GM13976 (cell line): ENCODE measurements around the gene SLC22A17.
A peak's percentile ranks its signal among the peaks of the same experiment; 100 is the strongest.

Experiments
- DNase-seq: peaks from one replicate; pipeline ENCODE4 v3.0.0; 2012; ENCODE audit warnings: low spot score
- CTCF ChIP-seq: IDR thresholded peaks from 2 replicates; pipeline ENCODE4 v1.5.1; 2012; ENCODE audit warnings: borderline replicate concordance, mild to moderate bottlenecking; ENCODE audit not compliant: insufficient read depth; ENCODE audit errors: extremely low read depth, missing control alignments, control extremely low read depth
- in situ Hi-C: fragments of 300-500 bp; cut with MboI; formaldehyde crosslinking; loops from one replicate; pipeline ENCODE4 v1.12.0; 2022; ENCODE audit warnings: low sequenced_read_pairs, mixed read lengths, inconsistent platforms; ENCODE audit not compliant: unreplicated experiment

SLC22A17 gene

DNA sequence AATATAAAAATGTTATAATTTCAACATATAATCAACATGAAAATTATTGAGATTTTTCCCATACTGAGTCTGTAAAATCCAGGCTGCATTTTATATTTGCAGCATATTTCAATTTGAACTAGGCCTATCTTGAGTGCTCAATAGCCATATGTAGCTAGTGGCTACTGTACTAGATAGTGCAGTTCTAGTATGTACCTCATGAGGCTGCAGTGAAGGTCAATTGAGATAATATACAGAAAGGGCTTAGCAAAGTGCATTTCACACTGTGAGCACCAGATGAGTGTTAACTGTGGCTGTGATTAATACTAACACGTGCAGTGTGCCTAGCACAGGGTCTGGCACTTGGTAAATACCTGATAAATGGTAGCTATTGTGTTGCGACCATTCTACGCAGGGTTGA, 5.4 kb upstream of the SLC22A17 start:
- in situ Hi-C loops: no loop called here
- TF ChIP-seq CTCF: no peak
- DNase-seq: peak; percentile 6

- DNase-seq: peak; percentile 11
- TF ChIP-seq CTCF: no peak
- in situ Hi-C loops: no loop called here
These were observed 4.6 kb upstream of the SLC22A17 start for GRCh38 chr14:23357261-23357660.

DNA sequence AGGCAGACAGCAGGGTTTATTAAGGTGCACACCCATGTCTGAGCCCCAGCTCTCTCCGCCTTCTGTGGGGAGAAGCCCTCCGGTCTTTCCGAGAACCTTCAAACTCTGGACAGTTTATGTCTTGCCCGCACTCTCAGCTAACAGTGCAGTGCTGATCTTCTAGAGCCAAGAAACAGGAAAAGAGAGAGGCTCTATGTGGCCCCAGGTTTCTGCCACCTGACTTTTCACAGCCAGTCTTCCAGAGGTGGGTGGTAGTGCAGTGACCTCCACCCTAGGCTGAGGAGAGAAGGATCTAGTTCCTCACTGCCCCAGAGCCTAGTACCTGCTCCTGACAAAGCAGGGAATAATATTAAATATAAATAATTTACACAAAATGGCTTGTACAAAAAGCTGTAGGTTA, 4.0 kb upstream of the SLC22A17 start:
- in situ Hi-C loops: no loop called here
- no peak for TF ChIP-seq CTCF
- DNase-seq: no peak

GRCh38 chr14:23355871-23356435, 3.3 kb upstream of the SLC22A17 start:
- TF ChIP-seq CTCF: no peak
- DNase-seq: peak; percentile 4
- in situ Hi-C loops: no loop called here

DNA sequence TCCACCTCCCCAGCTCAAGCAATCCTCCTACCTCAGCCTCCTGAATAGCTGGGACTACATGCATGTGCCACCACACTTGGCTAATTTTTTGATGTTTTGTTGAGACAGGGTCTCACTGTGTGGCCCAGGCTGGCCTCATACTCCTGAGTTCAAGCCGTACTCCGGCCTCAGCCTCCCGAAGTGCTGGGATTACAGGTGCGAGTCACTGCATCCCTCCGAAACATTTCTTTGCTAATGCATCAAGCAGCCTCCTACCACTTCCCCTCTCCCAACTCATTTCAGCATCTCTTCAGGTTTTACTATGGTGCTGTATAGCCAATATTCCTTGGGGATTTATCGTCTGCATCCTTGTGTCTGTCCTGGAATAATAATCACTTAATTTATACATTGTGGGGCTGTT, 2.3 kb upstream of the SLC22A17 start:
- in situ Hi-C loops: no loop called here
- TF ChIP-seq CTCF: no peak
- no peak for DNase-seq

DNA sequence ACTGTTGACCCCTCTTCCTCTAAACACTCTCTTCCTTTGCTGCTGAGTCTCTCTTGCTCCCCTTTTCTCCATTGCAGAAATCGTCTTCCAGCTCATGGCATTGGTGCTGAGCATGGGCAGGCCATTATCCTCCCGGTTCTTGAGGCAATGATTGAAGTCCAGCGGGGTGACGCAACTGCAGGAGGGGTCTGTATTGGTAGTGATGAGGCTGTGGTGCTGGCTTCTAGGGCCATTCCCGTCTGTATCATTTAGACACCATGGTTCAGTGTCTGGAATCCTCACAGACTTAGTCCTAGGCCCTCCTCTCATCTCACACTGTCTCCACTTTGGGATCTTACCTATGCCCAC, 720 bp upstream of the SLC22A17 start:
- TF ChIP-seq CTCF: no peak
- in situ Hi-C loops: no loop called here
- peak; percentile 12 for DNase-seq
